Mucosa of descending colon (tissue), 3 donors: ENCODE results near the gene GJC1. TPM values are rescaled to one million over a fixed set of nuclear protein-coding genes. Genes with fewer than 3 reads are reported as not detected.

Experiments
- ATAC-seq: fragments of 200-7000 bp; cut with Tn5 transposase; one replicate; pipeline ENCODE4 v1.9.1; 2020; ENCODE audit warnings: mild to moderate bottlenecking, moderate library complexity
- DNase-seq, 3 donors: peaks; one replicate each; pipeline ENCODE4 v3.0.0-alpha.2; 2020
- H3K36me3 ChIP-seq: fragments of 200-600 bp; one replicate; pipeline ENCODE4 v1.8.0; 2021; ENCODE audit warnings: low read depth, mild to moderate bottlenecking
- H3K4me1 ChIP-seq: fragments of 200-600 bp; one replicate; pipeline ENCODE4 v1.8.0; 2021; ENCODE audit warnings: low read depth, mild to moderate bottlenecking
- H3K4me3 ChIP-seq: fragments of 200-600 bp; one replicate; pipeline ENCODE4 v1.8.0; 2021; ENCODE audit warnings: mild to moderate bottlenecking
- H3K9me3 ChIP-seq: fragments of 200-600 bp; one replicate; pipeline ENCODE4 v1.8.0; 2021; ENCODE audit warnings: mild to moderate bottlenecking
- CTCF ChIP-seq: fragments of 200-600 bp; IDR thresholded peaks from one replicate; pipeline ENCODE4 v1.8.0; 2022; ENCODE audit warnings: antibody characterized with exemption, mild to moderate bottlenecking
- intact Hi-C, 2 donors: fragments of 100-400 bp; cut with DNase I in 1 of 2; cut with micrococcal nuclease in 1 of 2; formaldehyde crosslinking; loops; one replicate each; pipeline versions ENCODE4 v1.11.0 to v1.11.1; 2022; cut with DNase I, micrococcal nuclease
- total RNA-seq, 3 donors: library from RNA; stranded (reverse); fragmentation: NEBNext Ultra II Directional in 2 of 3; extraction: Animal tissue kit (Norgen Biotek cat#: 25700) in 2 of 3; gene quantifications; one replicate each; pipeline versions ENCODE4 v1.2.1 to v1.2.4, GENCODE V29; 2021 to 2023
- donor health status: DM: no; HTN: no; CAD: no; lungs with moderate emphysema.
- donor health status: DM: no; HTN: no; CAD: no.
- donor health status: DM: no; HTN: yes; CAD: no.

The GJC1 gene
- total RNA-seq, 3 donors from 2014 or later, result 2.2 to 140 (median 5.7) TPM

GRCh38 chr17:44767493-44767892 lies 62.6 kb downstream of the GJC1 start:
- no peak overlapping the region for H3K4me3 ChIP-seq
- no peaks in the 10 kb centered on the region for H3K9me3 ChIP-seq
- no peak for TF ChIP-seq CTCF
- H3K4me1 ChIP-seq, result no peaks in the 10 kb centered on the region
- DNase-seq (no peak), ATAC-seq (no peak)
- intact Hi-C loops, result no loop called here
- H3K36me3 ChIP-seq, result no peaks in the 10 kb centered on the region

GRCh38 chr17:44766409-44767038 lies 63.6 kb downstream of the GJC1 start:
- DNase-seq, result no peak

GRCh38 chr17:44765965-44766364 lies 64.1 kb downstream of the GJC1 start:
- ATAC-seq, result no peak
- no peak for DNase-seq
- no peaks in the 10 kb centered on the region for H3K4me1 ChIP-seq
- TF ChIP-seq CTCF, result no peak
- intact Hi-C loops, result no loop called here
- no peak overlapping the region for H3K4me3 ChIP-seq
- H3K36me3 ChIP-seq, result no peaks in the 10 kb centered on the region
- H3K9me3 ChIP-seq, result no peaks in the 10 kb centered on the region

More at GRCh38 chr17:44766409-44767038, 63.6 kb downstream of the GJC1 start:
- intact Hi-C loops, result no loop called here
- no peaks in the 10 kb centered on the region for H3K9me3 ChIP-seq
- TF ChIP-seq CTCF, result no peak
- ATAC-seq, result no peak
- no peak overlapping the region for H3K4me3 ChIP-seq
- no peaks in the 10 kb centered on the region for H3K4me1 ChIP-seq
- H3K36me3 ChIP-seq, result no peaks in the 10 kb centered on the region

- no peaks in the 10 kb centered on the region for H3K9me3 ChIP-seq
Measured at GRCh38 chr17:44763170-44763569, 66.9 kb downstream of the GJC1 start.

DNA sequence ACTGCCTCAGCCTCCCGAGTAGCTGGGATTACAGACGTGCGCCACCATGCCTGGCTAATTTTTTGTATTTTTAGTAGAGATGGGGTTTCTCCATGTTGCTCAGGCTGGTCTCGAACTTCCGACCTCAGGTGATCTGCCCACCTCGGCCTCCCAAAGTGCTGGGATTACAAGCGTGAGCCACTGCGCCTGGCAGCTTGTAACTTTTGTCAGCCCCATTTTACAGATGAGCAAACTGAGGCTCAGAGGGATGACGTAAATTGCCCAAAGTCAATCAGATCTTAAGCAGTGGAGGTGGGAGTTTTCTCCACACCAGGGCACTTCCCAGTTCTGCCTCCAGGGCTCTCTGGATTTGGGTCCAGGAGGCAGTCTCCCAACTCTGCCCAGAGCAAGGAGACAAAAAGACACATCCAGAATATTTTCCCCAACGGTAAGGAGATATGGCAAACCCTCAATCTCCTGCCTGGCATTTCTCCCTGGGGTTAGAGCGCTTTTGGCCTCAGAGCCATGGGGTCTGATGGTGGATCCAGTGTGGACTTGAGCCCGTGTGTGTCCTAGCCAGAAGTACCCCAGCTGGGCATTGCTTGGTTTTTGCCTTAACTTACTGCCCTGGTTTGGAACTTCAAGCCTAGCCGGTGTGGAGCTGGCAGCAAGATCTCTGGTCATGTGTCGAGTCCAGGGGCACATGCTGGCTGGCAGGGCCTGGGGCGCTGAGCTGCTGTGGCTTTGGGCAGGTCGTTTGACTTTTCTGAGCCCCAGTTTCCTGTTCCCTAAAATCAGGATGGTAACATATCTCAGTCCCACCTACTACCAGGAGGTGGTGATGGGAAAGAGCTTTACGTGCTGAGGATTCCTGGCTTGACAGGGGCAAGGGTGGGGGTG lies 67.9 kb downstream of the GJC1 start:
- no peak for DNase-seq
- ATAC-seq, result no peak
- no peaks in the 10 kb centered on the region for H3K9me3 ChIP-seq
- H3K36me3 ChIP-seq, result no peaks in the 10 kb centered on the region
- intact Hi-C loops, result no loop called here
- H3K4me1 ChIP-seq, result peaks cover 8% of the 10 kb centered on the region
- no peak for TF ChIP-seq CTCF
- H3K4me3 ChIP-seq, result no peak overlapping the region

More at GRCh38 chr17:44763170-44763569, 66.9 kb downstream of the GJC1 start:
- Histone ChIP-seq H3K4me3 (no peak overlapping the region), H3K36me3 (no peaks in the 10 kb centered on the region), H3K4me1 (peaks cover 8% of the 10 kb centered on the region)
- no peak for DNase-seq
- ATAC-seq, result no peak
- TF ChIP-seq CTCF, result no peak
- intact Hi-C loops, result no loop called here
